CD4-positive, alpha-beta memory T cell (primary cell): ENCODE results near the gene KRTAP12-3. TPM values are rescaled to one million over a fixed set of nuclear protein-coding genes. Genes with fewer than 3 reads are reported as not detected.
"Not testable (repeated sequence)": the region's sequence is repeated elsewhere in the genome, so short reads cannot be mapped to it uniquely, and the experiment has no call there.

Source experiments
- CTCF ChIA-PET: fragments of 350-600 bp; sonication (Branson Sonifier 250); formaldehyde crosslinking; loops from one replicate; lab custom pipeline; 2021; ENCODE audit warnings: inconsistent platforms; ENCODE audit not compliant: partially characterized antibody; lab: Charles Lee
- POLR2A ChIA-PET: fragments of 350-600 bp; sonication (Branson Sonifier 250); formaldehyde crosslinking; loops from one replicate; lab custom pipeline; 2021; ENCODE audit not compliant: partially characterized antibody; lab: Charles Lee
- DNase-seq, 5 donors: peaks; one replicate each; pipeline versions ENCODE4 v3.0.0 to v3.0.0-alpha.2; 2020 to 2022; ENCODE audit warnings: mixed read lengths in 1 of 5
- H3K27ac ChIP-seq: one replicate; pipeline ENCODE4 v1.7.0; 2013; ENCODE audit warnings: low read depth, low read length
- H3K27me3 ChIP-seq: 2 replicates; pipeline ENCODE4 v1.7.0; 2013; ENCODE audit warnings: mild to moderate bottlenecking, low read length, moderate library complexity; ENCODE audit not compliant: insufficient read depth
- H3K36me3 ChIP-seq: 2 replicates; pipeline ENCODE4 v1.7.0; 2013; ENCODE audit warnings: mild to moderate bottlenecking, low read length, moderate library complexity; ENCODE audit not compliant: insufficient read depth
- H3K4me1 ChIP-seq: 2 replicates; pipeline ENCODE4 v1.7.0; 2013; ENCODE audit warnings: mild to moderate bottlenecking, low read length, moderate library complexity; ENCODE audit not compliant: insufficient read depth
- H3K4me3 ChIP-seq, 2 donors: one replicate each; pipeline ENCODE4 v1.7.0; 2013; ENCODE audit warnings: low read length in 2 of 2, mild to moderate bottlenecking in 1 of 2
- H3K9me3 ChIP-seq, 2 donors: one replicate each; pipeline ENCODE4 v1.7.0; 2013; ENCODE audit warnings: low read length in 2 of 2, control low read depth in 1 of 2; ENCODE audit not compliant: control insufficient read depth in 1 of 2
- H3K27ac Mint-ChIP-seq, 7 donors: one replicate each; pipeline ENCODE4 v1.8.0; 2020 to 2021; ENCODE audit warnings: mixed read lengths in 7 of 7, mild to moderate bottlenecking in 6 of 7, inconsistent platforms in 3 of 7, moderate library complexity in 3 of 7
- H3K27me3 Mint-ChIP-seq, 2 donors: one replicate each; pipeline ENCODE4 v1.8.0; 2020 to 2021; ENCODE audit warnings: mixed read lengths in 2 of 2
- H3K36me3 Mint-ChIP-seq, 2 donors: one replicate each; pipeline ENCODE4 v1.8.0; 2020 to 2021; ENCODE audit warnings: mixed read lengths in 2 of 2, inconsistent platforms in 1 of 2, mild to moderate bottlenecking in 1 of 2
- H3K4me1 Mint-ChIP-seq, 4 donors: one replicate each; pipeline ENCODE4 v1.8.0; 2020 to 2021; ENCODE audit warnings: mixed read lengths in 4 of 4, mild to moderate bottlenecking in 1 of 4
- H3K4me3 Mint-ChIP-seq, 8 donors: one replicate each; pipeline ENCODE4 v1.8.0; 2020 to 2021; ENCODE audit warnings: mixed read lengths in 8 of 8, mild to moderate bottlenecking in 7 of 8, moderate library complexity in 6 of 8, inconsistent platforms in 3 of 8
- H3K9me3 Mint-ChIP-seq, 8 donors: one replicate each; pipeline ENCODE4 v1.8.0; 2020 to 2021; ENCODE audit warnings: mixed read lengths in 8 of 8, mild to moderate bottlenecking in 5 of 8, inconsistent platforms in 3 of 8, moderate library complexity in 1 of 8
- intact Hi-C: fragments of 100-400 bp; cut with micrococcal nuclease; formaldehyde crosslinking; loops from one replicate; pipeline ENCODE4 v1.15.1; 2023
- polyA plus RNA-seq, 2 donors: library from polyadenylated mRNA; unstranded; fragments of 300-500 nt; fragmentation: Illumina TruSeq; gene quantifications; one replicate each; pipeline ENCODE4 v1.2.3, GENCODE V29; 2021
- total RNA-seq, 2 experiments: library from RNA; stranded (reverse); gene quantifications; one replicate each; pipeline ENCODE4 v1.2.3, GENCODE V29; 2021

KRTAP12-3 gene
- total and polyA plus RNA-seq, 4 experiments from 2014 or later: 1.2 TPM; not detected in 3

DNA sequence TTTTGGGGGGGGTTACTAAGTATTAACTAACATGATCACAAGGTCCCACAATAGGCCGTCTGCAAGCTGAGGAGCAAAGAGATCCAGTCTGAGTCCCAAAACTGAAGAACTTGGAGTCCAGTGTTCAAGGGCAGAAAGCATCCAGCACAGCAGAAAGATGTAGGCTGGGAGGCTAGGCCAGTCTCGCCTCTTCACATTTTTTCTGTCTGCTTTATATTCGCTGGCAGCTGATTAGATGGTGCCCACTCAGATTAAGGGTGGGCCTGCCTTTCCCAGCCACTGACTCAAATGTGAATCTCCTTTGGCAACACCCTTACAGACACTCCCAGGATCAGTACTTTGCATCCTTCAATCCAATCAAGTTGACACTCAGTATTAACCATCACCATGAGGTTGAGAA is 32.0 kb downstream of the KRTAP12-3 start:
- H3K4me3 Mint-ChIP-seq, DNase-seq, H3K36me3 Mint-ChIP-seq, H3K27me3 Mint-ChIP-seq, H3K4me3 ChIP-seq, H3K36me3 ChIP-seq, intact Hi-C loops, H3K9me3 ChIP-seq, CTCF ChIA-PET, H3K27ac ChIP-seq, H3K4me1 ChIP-seq, H3K27me3 ChIP-seq, POLR2A ChIA-PET: not testable (repeated sequence)
- peaks cover 5 to 15% (median 10%) of the 10 kb centered on the region in 4 donors for H3K4me1 Mint-ChIP-seq
- H3K9me3 Mint-ChIP-seq: peaks cover 0 to 19% (median 10%) of the 10 kb centered on the region in 8 donors
- H3K27ac Mint-ChIP-seq: peak overlapping the region in 1 of 7 donors; percentile 66

- Mint-ChIP-seq H3K9me3 (peaks cover 2 to 19% (median 10%) of the 10 kb centered on the region in 8 donors), H3K36me3 (peaks cover 2 to 7% of the 10 kb centered on the region in 2 donors), H3K4me1 (peaks cover 1 to 22% (median 8%) of the 10 kb centered on the region in 4 donors), H3K4me3 (no peak overlapping the region), H3K27ac (peak overlapping the region in 1 of 7 donors; percentile 20), H3K27me3 (peaks cover 7 to 9% of the 10 kb centered on the region in 2 donors)
- no peaks in the 10 kb centered on the region for H3K36me3 ChIP-seq
- no peak for DNase-seq
- intact Hi-C loops: no loop called here
- H3K9me3 ChIP-seq: no peaks in the 10 kb centered on the region
- H3K27me3 ChIP-seq: no peaks in the 10 kb centered on the region
- no peaks in the 10 kb centered on the region for H3K4me1 ChIP-seq
- H3K27ac ChIP-seq: no peak overlapping the region
- no peak overlapping the region for H3K4me3 ChIP-seq
- CTCF ChIA-PET: interaction anchor here (1.0 to 2.0 kb wide), 2 partner anchors 51 to 181 kb away, joined by 5 to 7 read pairs; no protein-coding TSS in a partner anchor
- POLR2A ChIA-PET: interaction anchor here (1.5 to 2.2 kb wide), 2 partner anchors 9 to 34 kb away, joined by 4 to 7 read pairs; partner anchors contain the start of genes KRTAP12-1 and KRTAP12-3
Observed at GRCh38 chr21:44691686-44692085, 34.0 kb downstream of the KRTAP12-3 start.

GRCh38 chr21:44692798-44693512 is 35.2 kb downstream of the KRTAP12-3 start:
- no peaks in the 10 kb centered on the region for H3K4me1 ChIP-seq
- peaks cover 2 to 7% of the 10 kb centered on the region in 2 donors for H3K36me3 Mint-ChIP-seq
- intact Hi-C loops: no loop called here
- H3K4me3 Mint-ChIP-seq: no peak overlapping the region
- no peak for DNase-seq
- ChIA-PET CTCF (interaction anchor here (2.0 kb wide), 1 partner anchor 183 kb away, joined by 7 read pairs; no protein-coding TSS in a partner anchor), POLR2A (interaction anchor here (2.2 kb wide), 1 partner anchor 35 kb away, joined by 7 read pairs; the partner anchor contains the start of gene KRTAP12-3)
- no peaks in the 10 kb centered on the region for H3K9me3 ChIP-seq
- H3K27ac ChIP-seq: no peak overlapping the region
- peaks cover 2 to 19% (median 10%) of the 10 kb centered on the region in 8 donors for H3K9me3 Mint-ChIP-seq
- H3K4me1 Mint-ChIP-seq: peaks cover 3 to 25% (median 9%) of the 10 kb centered on the region in 4 donors
- no peak overlapping the region for H3K4me3 ChIP-seq
- H3K36me3 ChIP-seq: no peaks in the 10 kb centered on the region
- peak overlapping the region in 1 of 7 donors; percentile 16 for H3K27ac Mint-ChIP-seq
- H3K27me3 Mint-ChIP-seq: peaks cover 13 to 19% of the 10 kb centered on the region in 2 donors
- peaks cover 2% of the 10 kb centered on the region for H3K27me3 ChIP-seq

GRCh38 chr21:44694776-44695175 is 37.0 kb downstream of the KRTAP12-3 start:
- Histone ChIP-seq H3K27me3 (peaks cover 10% of the 10 kb centered on the region), H3K9me3 (no peaks in the 10 kb centered on the region), H3K4me3 (no peak overlapping the region), H3K27ac (no peak overlapping the region), H3K4me1 (no peaks in the 10 kb centered on the region), H3K36me3 (no peaks in the 10 kb centered on the region)
- Mint-ChIP-seq H3K9me3 (peaks cover 2 to 19% (median 10%) of the 10 kb centered on the region in 8 donors), H3K4me1 (peaks cover 7 to 25% (median 14%) of the 10 kb centered on the region in 4 donors), H3K27ac (peak overlapping the region in 1 of 7 donors; percentile 70), H3K36me3 (peaks cover 2 to 7% of the 10 kb centered on the region in 2 donors), H3K27me3 (peaks cover 25 to 28% of the 10 kb centered on the region in 2 donors), H3K4me3 (peak overlapping the region in 1 of 8 donors; percentile 26)
- no peak for DNase-seq
- CTCF ChIA-PET: interaction anchor here (0.7 to 1.3 kb wide), 2 partner anchors 99 to 147 kb away, joined by 3 read pairs; no protein-coding TSS in a partner anchor
- intact Hi-C loops: no loop called here
- POLR2A ChIA-PET: interaction anchor here (0.9 to 1.4 kb wide), 3 partner anchors 37 to 76 kb away, joined by 3 to 5 read pairs (median 3); partner anchors contain the start of genes KRTAP12-3 and KRTAP12-4

DNA sequence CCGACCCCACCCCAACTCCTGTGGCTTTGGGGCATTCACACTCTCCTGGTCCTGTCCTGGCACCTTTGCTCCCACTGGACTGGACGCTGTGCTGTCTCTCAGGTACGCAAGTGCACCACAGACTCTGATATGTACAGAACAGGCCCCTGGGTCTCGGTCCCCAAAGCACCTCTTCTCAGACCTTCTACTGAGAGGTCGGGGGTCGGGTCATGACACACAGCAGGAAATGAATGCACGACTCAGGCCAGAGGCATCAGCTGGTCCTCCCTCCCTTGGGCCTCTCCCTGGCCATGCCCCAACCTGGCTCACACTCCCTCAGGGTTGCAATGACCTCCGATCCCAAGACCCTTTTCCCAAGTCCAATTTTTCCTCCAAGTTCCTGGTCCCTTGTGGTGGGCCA is 37.5 kb downstream of the KRTAP12-3 start:
- Mint-ChIP-seq H3K27me3 (peaks cover 25 to 30% of the 10 kb centered on the region in 2 donors), H3K4me1 (peaks cover 7 to 25% (median 15%) of the 10 kb centered on the region in 4 donors), H3K9me3 (peaks cover 2 to 19% (median 10%) of the 10 kb centered on the region in 8 donors), H3K27ac (no peak overlapping the region), H3K36me3 (peaks cover 2 to 7% of the 10 kb centered on the region in 2 donors), H3K4me3 (peak overlapping the region in 1 of 8 donors; percentile 31)
- no peaks in the 10 kb centered on the region for H3K4me1 ChIP-seq
- intact Hi-C loops: no loop called here
- DNase-seq: no peak
- H3K36me3 ChIP-seq: no peaks in the 10 kb centered on the region
- H3K4me3 ChIP-seq: no peak overlapping the region
- peaks cover 10% of the 10 kb centered on the region for H3K27me3 ChIP-seq
- no peaks in the 10 kb centered on the region for H3K9me3 ChIP-seq
- CTCF ChIA-PET: interaction anchor here (1.3 kb wide), 1 partner anchor 148 kb away, joined by 3 read pairs; no protein-coding TSS in a partner anchor
- POLR2A ChIA-PET: interaction anchor here (0.9 to 1.4 kb wide), 3 partner anchors 38 to 77 kb away, joined by 3 to 5 read pairs (median 3); partner anchors contain the start of genes KRTAP12-3 and KRTAP12-4
- no peak overlapping the region for H3K27ac ChIP-seq

DNA sequence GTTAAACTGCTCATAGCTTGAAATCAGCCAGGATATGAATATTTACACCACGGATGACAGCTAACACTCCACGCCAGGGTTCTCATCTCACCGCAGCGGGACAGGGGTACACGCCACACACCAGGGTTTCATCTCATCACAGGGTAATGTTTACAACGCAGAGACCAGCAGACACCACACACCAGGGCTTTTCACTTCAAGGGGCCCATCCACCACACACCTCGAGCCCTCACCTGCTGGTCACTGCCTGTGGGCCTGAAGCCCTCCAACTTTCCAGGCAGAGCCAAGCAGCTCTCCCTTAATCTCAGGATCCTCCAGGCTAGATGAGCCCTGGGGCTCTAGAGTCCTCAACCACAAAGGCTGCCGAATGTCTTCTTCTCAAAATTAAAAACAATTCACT is 37.9 kb downstream of the KRTAP12-3 start:
- Mint-ChIP-seq H3K9me3 (peaks cover 2 to 19% (median 10%) of the 10 kb centered on the region in 8 donors), H3K27ac (peak overlapping the region in 1 of 7 donors; percentile 15), H3K36me3 (peaks cover 2 to 7% of the 10 kb centered on the region in 2 donors), H3K27me3 (peaks cover 25 to 31% of the 10 kb centered on the region in 2 donors), H3K4me3 (no peak overlapping the region), H3K4me1 (peaks cover 7 to 25% (median 15%) of the 10 kb centered on the region in 4 donors)
- no peaks in the 10 kb centered on the region for H3K4me1 ChIP-seq
- intact Hi-C loops: no loop called here
- no peaks in the 10 kb centered on the region for H3K36me3 ChIP-seq
- no peak for DNase-seq
- POLR2A ChIA-PET: interaction anchor here (1.2 to 1.4 kb wide), 3 partner anchors 42 to 77 kb away, joined by 3 to 5 read pairs (median 3); partner anchors contain the start of gene KRTAP12-4
- CTCF ChIA-PET: interaction anchor here (1.3 kb wide), 1 partner anchor 148 kb away, joined by 3 read pairs; no protein-coding TSS in a partner anchor
- H3K27ac ChIP-seq: no peak overlapping the region
- peaks cover 10% of the 10 kb centered on the region for H3K27me3 ChIP-seq
- H3K9me3 ChIP-seq: no peaks in the 10 kb centered on the region
- no peak overlapping the region for H3K4me3 ChIP-seq
